GM23338 (cell line): ENCODE measurements around the gene FBL. TPM values are rescaled to one million over a fixed set of nuclear protein-coding genes. Genes with fewer than 3 reads are reported as not detected.
A peak's percentile ranks its signal among the peaks of the same experiment; 100 is the strongest.
"Not testable (repeated sequence)": the region's sequence is repeated elsewhere in the genome, so short reads cannot be mapped to it uniquely, and the experiment has no call there.

Source experiments
- ATAC-seq: fragments of 200-7000 bp; cut with Tn5 transposase; 3 replicates; pipeline ENCODE4 v1.9.1; 2020
- DNase-seq: peaks from one replicate; pipeline ENCODE4 v3.0.0-alpha.2; 2015; ENCODE audit warnings: low spot score
- H2AFZ ChIP-seq: fragments of 200-600 bp; sonication (generic); 2 replicates; pipeline ENCODE4 v1.8.0; 2016; ENCODE audit warnings: antibody characterized with exemption, mild to moderate bottlenecking, moderate library complexity
- H3F3A ChIP-seq: fragments of 200-600 bp; sonication (generic); replicated peaks from 2 replicates; pipeline ENCODE4 v1.8.0; 2017; ENCODE audit warnings: antibody characterized with exemption, mixed run types, low read depth
- H3K27ac ChIP-seq: fragments of 200-600 bp; sonication (generic); 2 replicates; pipeline ENCODE4 v1.6.1; 2016; ENCODE audit warnings: low read depth
- H3K27me3 ChIP-seq: fragments of 200-600 bp; sonication (generic); 2 replicates; pipeline ENCODE4 v1.8.0; 2016; ENCODE audit warnings: mild to moderate bottlenecking, mixed run types, moderate library complexity; ENCODE audit not compliant: insufficient read depth
- H3K36me3 ChIP-seq: fragments of 200-600 bp; sonication (generic); 2 replicates; pipeline ENCODE4 v1.8.0; 2016; ENCODE audit warnings: mild to moderate bottlenecking; ENCODE audit not compliant: insufficient read depth
- H3K4me1 ChIP-seq: fragments of 200-600 bp; sonication (generic); 2 replicates; pipeline ENCODE4 v1.8.0; 2016; ENCODE audit warnings: mild to moderate bottlenecking, moderate library complexity; ENCODE audit not compliant: insufficient read depth
- H3K4me2 ChIP-seq: fragments of 200-600 bp; sonication (generic); 2 replicates; pipeline ENCODE4 v1.7.1; 2017; ENCODE audit warnings: mixed run types
- H3K4me3 ChIP-seq: fragments of 200-600 bp; sonication (generic); 2 replicates; pipeline ENCODE4 v1.6.1; 2016; ENCODE audit warnings: mixed run types
- H3K79me2 ChIP-seq: fragments of 200-600 bp; sonication (generic); replicated peaks from 2 replicates; pipeline ENCODE4 v1.8.0; 2017; ENCODE audit warnings: mild to moderate bottlenecking; ENCODE audit not compliant: insufficient read depth
- H3K9me2 ChIP-seq: fragments of 200-600 bp; sonication (generic); 2 replicates; pipeline ENCODE4 v1.8.0; 2017; ENCODE audit not compliant: insufficient read depth
- H4K20me1 ChIP-seq: fragments of 200-600 bp; sonication (generic); replicated peaks from 2 replicates; pipeline ENCODE4 v1.8.0; 2017; ENCODE audit warnings: mild to moderate bottlenecking; ENCODE audit not compliant: insufficient read depth
- H3K27ac Mint-ChIP-seq: 2 replicates; pipeline ENCODE4 v1.8.0; 2020; ENCODE audit warnings: inconsistent platforms, mild to moderate bottlenecking, moderate library complexity, mixed read lengths
- H3K27me3 Mint-ChIP-seq: 3 replicates; pipeline ENCODE4 v1.8.0; 2022; ENCODE audit warnings: low read depth, mild to moderate bottlenecking, moderate library complexity, mixed read lengths, inconsistent platforms; ENCODE audit not compliant: insufficient read depth, poor library complexity
- H3K36me3 Mint-ChIP-seq: 3 replicates; pipeline ENCODE4 v1.8.0; 2021; ENCODE audit warnings: low read depth, mild to moderate bottlenecking, inconsistent platforms, moderate library complexity, mixed read lengths
- H3K4me1 Mint-ChIP-seq: 3 replicates; pipeline ENCODE4 v1.8.0; 2020; ENCODE audit warnings: mild to moderate bottlenecking, inconsistent platforms, mixed read lengths
- H3K4me3 Mint-ChIP-seq: 3 replicates; pipeline ENCODE4 v1.8.0; 2021; ENCODE audit warnings: moderate library complexity, mild to moderate bottlenecking, inconsistent platforms, mixed read lengths
- H3K9me3 Mint-ChIP-seq: 3 replicates; pipeline ENCODE4 v1.8.0; 2020; ENCODE audit warnings: moderate library complexity, mild to moderate bottlenecking, inconsistent platforms, mixed read lengths
- CREB1 ChIP-seq: fragments of 250-450 bp; sonication (Bioruptor Pico); IDR thresholded peaks from 2 replicates; pipeline ENCODE4 v1.5.0; 2020; ENCODE audit warnings: low read depth, mild to moderate bottlenecking, moderate library complexity
- EZH2 ChIP-seq: fragments of 200-600 bp; sonication (generic); IDR thresholded peaks from one replicate; pipeline ENCODE4 v1.8.0; 2017; ENCODE audit warnings: antibody characterized with exemption, mild to moderate bottlenecking, low read depth; ENCODE audit not compliant: unreplicated experiment
- JUNB ChIP-seq: IDR thresholded peaks from one replicate; pipeline ENCODE4 v1.6.1; 2016; ENCODE audit warnings: antibody characterized with exemption; ENCODE audit not compliant: unreplicated experiment
- POLR2AphosphoS5 ChIP-seq: IDR thresholded peaks from 2 replicates; pipeline ENCODE4 v1.6.1; 2016; ENCODE audit warnings: antibody characterized with exemption, low read depth
- STAT1 ChIP-seq: IDR thresholded peaks from one replicate; pipeline ENCODE4 v1.6.1; 2016; ENCODE audit warnings: antibody characterized with exemption; ENCODE audit not compliant: unreplicated experiment
- long read RNA-seq: library from polyadenylated mRNA; unstranded; transcript quantifications from one replicate; pipeline ENCODE4 v2.0.0, GENCODE V29; 2020; ENCODE audit not compliant: unreplicated experiment
- polyA plus RNA-seq: library from polyadenylated mRNA; unstranded; fragments of >200 nt; fragmentation: Nextera tagmentation; extraction: Ambion mirVana; gene quantifications from 2 replicates; pipeline ENCODE4 v1.2.1, GENCODE V29; 2016
- total RNA-seq: library from RNA; depleted of rRNA; stranded (reverse); fragments of >200 nt; shearing (Covaris generic); gene quantifications from 2 replicates; pipeline ENCODE4 v1.2.3, GENCODE V29; 2014; rRNA removed

FBL gene
- total RNA-seq: 403 and 426 TPM in 2 replicates
- polyA plus RNA-seq: 553 and 579 TPM in 2 replicates
- long read RNA-seq, transcript FBL-201 (9 exons, 1,160 nt): major isoform, 113 of 155 reads
- long read RNA-seq, partial matches to known transcripts: 19 of 155 reads
- long read RNA-seq, other reads (novel, unspliced or antisense): 23 of 155 reads

DNA sequence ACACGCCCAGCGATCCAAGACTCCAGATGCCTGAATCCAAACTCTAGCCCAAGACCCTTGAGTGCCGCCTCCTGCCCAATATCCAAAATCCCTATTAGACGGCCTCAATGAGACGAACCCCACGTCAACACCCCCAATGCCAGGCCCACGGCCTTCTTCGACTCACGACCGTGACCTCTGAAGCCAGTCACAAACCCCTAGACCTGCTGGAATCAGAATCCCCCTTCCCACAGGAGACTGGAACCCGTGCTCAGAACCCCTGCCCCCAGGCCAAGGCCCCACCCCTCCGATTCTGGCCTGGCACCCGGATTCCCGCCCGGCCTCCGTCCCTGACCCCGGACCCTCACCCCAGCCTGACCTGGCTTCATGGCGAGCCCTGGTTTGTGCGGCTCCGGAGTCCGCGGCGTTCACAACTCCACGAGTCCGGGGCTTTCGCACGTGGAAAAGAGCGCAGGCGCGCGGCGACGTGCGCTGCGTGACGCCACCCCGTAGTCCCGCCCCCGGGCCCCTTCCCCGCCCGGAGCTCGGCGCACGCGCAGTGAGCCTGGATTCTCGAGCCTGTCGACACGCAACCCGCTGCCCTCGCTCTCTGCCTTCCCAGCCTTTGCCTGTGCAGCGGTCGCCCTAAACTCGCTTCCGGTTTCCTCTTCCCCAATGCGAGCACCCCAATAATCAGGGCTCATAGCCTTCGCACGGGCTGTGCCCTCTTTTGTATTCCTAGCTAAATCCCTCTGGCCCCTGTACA lies at the start of gene FBL:
TSS of gene FBL (minus strand) at position 447 of the 745 bp plus-strand sequence. CDS start at position 368, 79 bp downstream.
- H3K4me3 Mint-ChIP-seq: peak within 1 kb of the TSS; percentile 97
- Histone ChIP-seq H4K20me1 (peaks cover 41% of the 10 kb centered on the region), H3K9me2 (no peaks in the 10 kb centered on the region), H3K4me2 (peak within 1 kb of the TSS; percentile 90), H3K4me3 (peak within 1 kb of the TSS; percentile 96), H3K4me1 (peaks cover 30% of the 10 kb centered on the region), H3K36me3 (no peaks in the 10 kb centered on the region; the same call in 1 of the 2 replicates), H2AFZ (peak within 1 kb of the TSS; percentile 93), H3K27ac (peak within 1 kb of the TSS; percentile 97), H3F3A (0 out of 2 replicates have a peak, but pooled peaks cover 3% of the 10 kb centered on the region), H3K27me3 (no peaks in the 10 kb centered on the region), H3K79me2 (peaks cover 50% of the 10 kb centered on the region)
- H3K36me3 Mint-ChIP-seq: peaks cover 3% of the 10 kb centered on the region; the same call in 1 of the 3 replicates
- DNase-seq (peak; percentile 94), ATAC-seq (peak; percentile 88)
- TF ChIP-seq CREB1 (CRISPR knock-in tag) (peak; percentile 72), JUNB (no peak), STAT1 (no peak), EZH2 (no peak), POLR2AphosphoS5 (peak; percentile 95)
- H3K27ac Mint-ChIP-seq: peak within 1 kb of the TSS; percentile 94
- H3K9me3 Mint-ChIP-seq: no peaks in the 10 kb centered on the region
- peaks cover 6% of the 10 kb centered on the region for H3K27me3 Mint-ChIP-seq
- H3K4me1 Mint-ChIP-seq: peaks cover 41% of the 10 kb centered on the region

DNA sequence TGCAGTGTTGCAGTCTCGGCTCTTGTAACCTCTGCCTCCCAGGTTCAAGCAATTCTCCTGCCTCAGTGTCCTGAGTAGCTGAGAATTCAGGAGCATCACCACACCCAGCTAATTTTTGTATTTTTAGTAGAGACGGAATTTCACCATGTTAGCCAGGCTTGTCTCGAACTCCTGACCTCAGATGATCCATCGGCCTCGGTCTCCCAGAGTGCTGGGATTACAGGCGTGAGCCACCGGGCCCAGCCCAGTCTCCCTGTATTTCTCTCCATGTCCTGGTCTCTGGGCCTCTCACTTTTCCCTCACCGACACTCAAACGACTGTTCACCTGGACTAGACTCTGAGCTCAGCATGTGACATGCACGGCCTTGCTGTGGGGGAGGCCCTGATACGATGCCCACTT lies 48.9 kb upstream of the FBL start:
- H2AFZ ChIP-seq, H3K4me1 Mint-ChIP-seq, H3K4me3 ChIP-seq, H3K9me3 Mint-ChIP-seq, H3K27me3 ChIP-seq, H3K4me3 Mint-ChIP-seq, H3K4me2 ChIP-seq, H3K36me3 ChIP-seq, H4K20me1 ChIP-seq, ATAC-seq, DNase-seq, H3K9me2 ChIP-seq, H3K36me3 Mint-ChIP-seq, H3K27ac Mint-ChIP-seq, H3K27ac ChIP-seq, H3K4me1 ChIP-seq, H3K79me2 ChIP-seq, H3F3A ChIP-seq: not testable (repeated sequence)
- H3K27me3 Mint-ChIP-seq: peaks cover 11% of the 10 kb centered on the region

DNA sequence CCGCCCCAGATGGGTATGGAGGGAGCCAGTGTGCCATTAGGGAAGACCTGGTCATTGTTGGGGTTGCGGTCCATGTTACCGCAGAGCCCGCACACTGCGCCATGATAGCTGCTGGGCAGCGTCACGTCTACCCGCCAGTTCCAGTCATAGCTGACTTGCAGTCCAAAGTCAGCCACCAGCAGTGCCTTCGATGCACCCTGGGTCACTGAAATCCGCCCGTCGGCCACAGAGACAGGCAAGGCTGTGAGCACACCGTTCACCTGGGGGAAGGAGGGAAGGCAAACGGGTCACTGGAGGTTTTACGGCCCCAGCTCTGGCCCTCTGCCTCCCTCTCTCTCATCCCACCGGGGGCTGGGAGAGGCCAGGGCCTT lies 48.0 kb upstream of the FBL start:
- H3K27me3 Mint-ChIP-seq: peaks cover 11% of the 10 kb centered on the region

DNA sequence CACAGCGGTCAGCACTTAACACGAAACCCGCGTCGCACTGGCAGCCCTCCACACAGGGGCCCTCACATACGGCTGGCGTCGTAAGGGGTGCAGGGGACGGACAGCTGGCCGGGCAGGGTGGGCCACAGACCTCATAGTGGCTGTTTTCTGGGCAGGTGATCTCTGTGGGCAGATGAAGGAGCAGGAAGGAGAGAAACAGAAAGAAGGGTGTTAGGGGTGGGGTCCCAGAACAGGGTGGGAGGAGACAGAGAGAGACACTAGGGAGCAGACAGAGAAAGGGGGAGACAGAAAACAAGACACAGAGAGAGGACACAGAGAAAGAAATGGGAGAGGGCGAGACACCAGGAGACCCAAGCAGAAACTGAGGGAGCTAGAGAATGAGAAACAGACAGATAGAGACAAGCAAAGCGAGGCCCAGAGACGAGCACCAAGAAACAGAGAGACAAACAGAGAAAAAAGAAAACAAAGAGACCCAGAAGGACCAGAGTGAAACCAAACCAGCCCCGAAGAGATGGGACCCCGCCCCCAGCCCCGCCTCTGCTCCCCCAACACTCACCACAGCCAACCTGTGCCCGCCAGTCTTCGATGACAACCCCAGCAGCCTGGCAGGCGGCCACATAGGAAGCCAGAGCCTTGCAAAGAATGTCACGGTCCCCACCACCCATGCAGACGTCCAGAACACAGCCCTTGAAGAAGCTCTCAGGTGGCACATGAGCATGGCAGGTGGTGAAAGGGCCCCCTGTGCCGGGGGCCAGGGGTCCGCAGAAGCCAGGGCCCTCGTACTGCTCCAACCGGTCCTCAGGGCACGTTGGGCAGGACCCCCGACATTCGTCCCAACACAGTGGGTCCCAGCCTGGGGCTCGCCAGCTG lies 47.4 kb upstream of the FBL start:
- H3K27me3 ChIP-seq, H3K9me3 Mint-ChIP-seq, H3K4me1 ChIP-seq, H3K9me2 ChIP-seq, H3K36me3 Mint-ChIP-seq, H3K36me3 ChIP-seq, H3K4me3 ChIP-seq, H3K27ac ChIP-seq, H4K20me1 ChIP-seq, H3K79me2 ChIP-seq, H3K4me1 Mint-ChIP-seq, H3F3A ChIP-seq, H3K27ac Mint-ChIP-seq: not testable (repeated sequence)
- Histone ChIP-seq H3K4me2 (0 out of 2 replicates have a peak overlapping the region, but pooled peaks have one; percentile 60), H2AFZ (peak overlapping the region; percentile 88; the same call in 1 of the 2 replicates)
- DNase-seq (peak; percentile 37), ATAC-seq (peak; percentile 32)
- H3K4me3 Mint-ChIP-seq: peak overlapping the region; percentile 9; the same call in 1 of the 3 replicates
- H3K27me3 Mint-ChIP-seq: peaks cover 11% of the 10 kb centered on the region

More for the DNA sequence above, 48.0 kb upstream of the FBL start:
- not testable (repeated sequence) for H3K4me1 ChIP-seq, H3K4me1 Mint-ChIP-seq, DNase-seq, H3K4me3 Mint-ChIP-seq, H3K27ac Mint-ChIP-seq, H3K9me2 ChIP-seq, H3K9me3 Mint-ChIP-seq, H3K36me3 ChIP-seq, H4K20me1 ChIP-seq, H3K79me2 ChIP-seq, H3K27me3 ChIP-seq, H3K36me3 Mint-ChIP-seq, H3K4me3 ChIP-seq, H2AFZ ChIP-seq, H3F3A ChIP-seq, ATAC-seq, H3K4me2 ChIP-seq, H3K27ac ChIP-seq

DNA sequence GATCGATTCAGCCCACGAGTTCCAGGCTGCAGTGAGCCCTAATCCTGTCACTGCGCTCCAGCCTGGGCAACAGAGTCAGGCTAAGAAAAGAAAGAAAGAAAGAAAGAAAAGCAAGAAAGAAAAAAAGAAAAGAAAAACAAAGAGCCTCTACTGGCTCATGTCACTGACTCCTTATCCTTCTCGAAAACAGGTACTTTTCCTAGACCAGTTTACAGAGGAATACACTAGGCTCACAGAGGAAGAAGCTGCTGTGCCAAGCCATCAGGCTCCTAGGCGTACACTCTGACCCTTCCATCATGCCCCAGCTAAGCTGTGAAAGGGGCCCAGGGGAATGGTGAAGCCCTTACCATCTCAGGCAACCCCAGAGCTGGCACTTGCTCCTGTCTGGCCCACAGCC lies 46.3 kb upstream of the FBL start:
- peaks cover 11% of the 10 kb centered on the region for H3K27me3 Mint-ChIP-seq
- not testable (repeated sequence) for H3K36me3 Mint-ChIP-seq, H3K9me2 ChIP-seq, H3K27ac Mint-ChIP-seq, ATAC-seq, H3K9me3 Mint-ChIP-seq, H3K4me1 Mint-ChIP-seq, H3K27ac ChIP-seq, H3K4me2 ChIP-seq, H2AFZ ChIP-seq, H4K20me1 ChIP-seq, H3K4me3 Mint-ChIP-seq, H3F3A ChIP-seq, H3K4me3 ChIP-seq, H3K4me1 ChIP-seq, DNase-seq, H3K79me2 ChIP-seq, H3K27me3 ChIP-seq, H3K36me3 ChIP-seq
